Ascending aorta (tissue), 2 donors: ENCODE measurements around the gene SRGAP1. TPM values are rescaled to one million over a fixed set of nuclear protein-coding genes. Genes with fewer than 3 reads are reported as not detected.

Experiments used
- DNase-seq, 2 donors: peaks; one replicate each; pipeline ENCODE4 v3.0.0-alpha.2; 2019; ENCODE audit warnings: low spot score in 2 of 2
- H3K27ac ChIP-seq, 2 donors: fragments of 200-600 bp; sonication (generic); one replicate each; pipeline ENCODE4 v1.5.1; 2016 to 2017; ENCODE audit warnings: mild to moderate bottlenecking in 1 of 2
- H3K27me3 ChIP-seq: fragments of 200-600 bp; sonication (generic); one replicate; pipeline ENCODE4 v1.5.1; 2017
- H3K36me3 ChIP-seq, 2 donors: fragments of 200-600 bp; sonication (generic); one replicate each; pipeline ENCODE4 v1.5.1; 2016
- H3K4me1 ChIP-seq, 2 donors: fragments of 200-600 bp; sonication (generic); one replicate each; pipeline ENCODE4 v1.5.1; 2016 to 2017; ENCODE audit warnings: mild to moderate bottlenecking in 1 of 2
- H3K4me3 ChIP-seq, 2 donors: fragments of 200-600 bp; sonication (generic); one replicate each; pipeline ENCODE4 v1.5.1; 2016 to 2017; ENCODE audit warnings: mild to moderate bottlenecking in 1 of 2
- H3K9me3 ChIP-seq, 2 donors: fragments of 200-600 bp; sonication (generic); one replicate each; pipeline ENCODE4 v1.5.1; 2016
- intact Hi-C: fragments of 100-400 bp; cut with DNase I; formaldehyde crosslinking; loops from one replicate; pipeline ENCODE4 v1.15.1; 2023
- total RNA-seq: library from RNA; depleted of rRNA; stranded (reverse); fragments of >200 nt; gene quantifications from one replicate; pipeline ENCODE4 v1.1.0, GENCODE V29; 2016
- TF ChIP-seq, protein P1 (sequence below), 3 experiments: fragments of 200-600 bp in 2 of 3; fragments of 450-650 bp in 1 of 3; sonication (generic) in 2 of 3; IDR thresholded peaks; one replicate each; pipeline ENCODE4 v1.5.1; 2016 to 2019; ENCODE audit warnings: antibody characterized with exemption in 3 of 3, mild to moderate bottlenecking in 1 of 3, moderate library complexity in 1 of 3

SRGAP1 gene
- total RNA-seq, 1 donor from 2014 or later: 5.5 TPM

DNA sequence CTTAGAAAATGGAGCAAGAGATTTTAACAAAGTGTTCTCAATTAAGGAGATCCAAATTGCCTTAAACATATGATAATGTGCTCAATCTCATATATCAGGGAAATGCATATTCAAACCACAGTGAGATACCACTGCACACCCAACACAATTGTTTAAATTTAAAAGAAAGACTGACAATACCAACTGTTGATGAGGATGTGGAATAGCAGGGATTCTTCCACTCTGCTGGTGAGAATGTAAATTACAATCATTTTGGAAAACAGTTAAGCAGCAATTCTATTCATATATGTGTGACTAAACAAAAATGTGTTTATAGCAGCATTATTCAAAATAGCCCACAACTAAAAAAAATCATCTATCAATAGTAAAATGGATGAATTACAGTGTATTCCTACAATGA lies 233.4 kb downstream of the SRGAP1 start:
- Histone ChIP-seq H3K4me1 (peaks cover 0 to 2% of the 10 kb centered on the region in 2 donors), H3K27me3 (no peaks in the 10 kb centered on the region), H3K4me3 (no peak overlapping the region), H3K36me3 (no peaks in the 10 kb centered on the region), H3K27ac (no peak overlapping the region), H3K9me3 (no peaks in the 10 kb centered on the region)
- intact Hi-C loops: no loop called here
- TF ChIP-seq, protein P1, sequence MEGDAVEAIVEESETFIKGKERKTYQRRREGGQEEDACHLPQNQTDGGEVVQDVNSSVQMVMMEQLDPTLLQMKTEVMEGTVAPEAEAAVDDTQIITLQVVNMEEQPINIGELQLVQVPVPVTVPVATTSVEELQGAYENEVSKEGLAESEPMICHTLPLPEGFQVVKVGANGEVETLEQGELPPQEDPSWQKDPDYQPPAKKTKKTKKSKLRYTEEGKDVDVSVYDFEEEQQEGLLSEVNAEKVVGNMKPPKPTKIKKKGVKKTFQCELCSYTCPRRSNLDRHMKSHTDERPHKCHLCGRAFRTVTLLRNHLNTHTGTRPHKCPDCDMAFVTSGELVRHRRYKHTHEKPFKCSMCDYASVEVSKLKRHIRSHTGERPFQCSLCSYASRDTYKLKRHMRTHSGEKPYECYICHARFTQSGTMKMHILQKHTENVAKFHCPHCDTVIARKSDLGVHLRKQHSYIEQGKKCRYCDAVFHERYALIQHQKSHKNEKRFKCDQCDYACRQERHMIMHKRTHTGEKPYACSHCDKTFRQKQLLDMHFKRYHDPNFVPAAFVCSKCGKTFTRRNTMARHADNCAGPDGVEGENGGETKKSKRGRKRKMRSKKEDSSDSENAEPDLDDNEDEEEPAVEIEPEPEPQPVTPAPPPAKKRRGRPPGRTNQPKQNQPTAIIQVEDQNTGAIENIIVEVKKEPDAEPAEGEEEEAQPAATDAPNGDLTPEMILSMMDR (IDR thresholded peaks at IDR 0.05): no peak
- no peak for DNase-seq

DNA sequence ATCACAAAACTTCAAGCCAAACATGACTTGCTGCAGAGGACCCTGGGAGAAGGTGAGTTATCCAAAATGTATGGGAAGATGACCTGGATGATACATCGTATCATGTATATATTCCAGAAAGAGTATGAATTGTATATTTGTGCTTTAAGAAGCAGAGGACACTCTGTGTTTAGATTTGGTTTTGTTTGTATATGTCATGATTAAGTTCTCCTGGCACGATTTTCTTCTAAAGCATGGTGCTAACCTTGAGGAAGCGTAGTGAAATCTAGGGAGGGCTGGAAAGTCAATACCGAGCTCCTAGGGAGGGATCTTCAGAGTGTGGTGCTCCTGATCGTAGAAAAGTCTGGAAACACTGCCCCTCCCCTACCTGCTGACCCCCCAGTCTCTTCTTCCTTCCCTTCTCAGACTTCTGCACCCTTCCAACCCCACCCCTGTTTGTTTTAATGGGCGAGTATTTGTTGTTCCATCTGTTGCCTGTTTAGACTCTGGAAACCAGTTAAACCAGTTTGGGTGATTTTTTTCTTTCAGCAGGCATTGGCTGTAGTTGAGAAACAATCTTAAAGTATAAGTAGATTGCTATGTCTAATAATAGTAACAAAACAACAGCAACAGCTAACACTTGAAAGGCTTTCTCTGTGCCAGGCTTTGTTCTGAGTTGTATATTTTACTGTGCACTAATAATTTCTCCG lies 236.0 kb downstream of the SRGAP1 start:
- Histone ChIP-seq H3K27me3 (no peaks in the 10 kb centered on the region), H3K36me3 (no peaks in the 10 kb centered on the region), H3K27ac (no peak overlapping the region), H3K9me3 (no peaks in the 10 kb centered on the region), H3K4me1 (peaks cover 0 to 7% of the 10 kb centered on the region in 2 donors), H3K4me3 (no peak overlapping the region)
- TF ChIP-seq, protein P1 (IDR thresholded peaks at IDR 0.05): no peak
- intact Hi-C loops: loop anchor here (10.0 kb wide), 1 partner anchor 144 kb away; the partner anchor contains the start of gene KICS2
- DNase-seq: no peak

DNA sequence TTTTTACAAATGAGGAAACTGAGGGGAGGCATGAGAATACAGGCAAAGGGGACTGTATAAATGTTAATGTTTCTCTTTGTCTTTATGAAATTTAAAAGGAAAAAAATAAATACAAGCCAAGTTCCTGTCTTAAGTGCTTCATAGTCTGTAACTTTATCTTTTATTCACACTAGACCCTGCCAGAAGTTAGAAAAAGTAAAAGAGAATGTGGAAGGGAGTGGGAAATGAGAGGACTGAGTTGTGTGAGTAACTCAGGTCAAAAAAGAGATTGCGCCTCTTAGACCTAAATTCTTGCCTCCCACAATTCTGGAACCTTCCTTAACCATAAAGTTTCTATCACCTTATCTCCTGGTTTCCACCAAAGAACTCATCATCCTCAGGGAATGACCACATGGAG lies 236.5 kb downstream of the SRGAP1 start:
- Histone ChIP-seq H3K27me3 (no peaks in the 10 kb centered on the region), H3K9me3 (no peaks in the 10 kb centered on the region), H3K4me3 (no peak overlapping the region), H3K27ac (no peak overlapping the region), H3K4me1 (peaks cover 0 to 7% of the 10 kb centered on the region in 2 donors), H3K36me3 (no peaks in the 10 kb centered on the region)
- intact Hi-C loops: loop anchor here (10.0 kb wide), 1 partner anchor 144 kb away; the partner anchor contains the start of gene KICS2
- no peak for DNase-seq
- TF ChIP-seq, protein P1 (IDR thresholded peaks at IDR 0.05): no peak

DNA sequence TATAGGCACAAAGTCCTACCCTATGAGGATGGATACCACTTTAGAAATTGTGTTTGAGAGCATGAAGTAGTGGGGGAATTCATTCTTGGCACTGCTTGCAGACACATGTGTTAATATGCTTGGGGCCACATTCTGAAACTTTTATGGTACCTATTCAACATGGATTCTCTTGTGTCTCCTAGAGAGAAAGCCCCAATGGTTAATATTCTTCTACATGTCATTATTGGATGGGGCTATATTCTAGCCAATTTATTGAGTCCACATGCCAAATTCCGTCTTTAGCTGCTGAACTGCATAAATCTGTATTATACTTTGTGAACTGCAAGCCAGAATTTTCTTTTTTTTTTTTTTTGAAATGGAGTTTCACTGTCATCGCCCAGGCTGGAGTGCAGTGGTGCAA lies 237.6 kb downstream of the SRGAP1 start:
- Histone ChIP-seq H3K4me3 (no peak overlapping the region), H3K27ac (no peak overlapping the region)
- TF ChIP-seq, protein P1 (IDR thresholded peaks at IDR 0.05): no peak

DNA sequence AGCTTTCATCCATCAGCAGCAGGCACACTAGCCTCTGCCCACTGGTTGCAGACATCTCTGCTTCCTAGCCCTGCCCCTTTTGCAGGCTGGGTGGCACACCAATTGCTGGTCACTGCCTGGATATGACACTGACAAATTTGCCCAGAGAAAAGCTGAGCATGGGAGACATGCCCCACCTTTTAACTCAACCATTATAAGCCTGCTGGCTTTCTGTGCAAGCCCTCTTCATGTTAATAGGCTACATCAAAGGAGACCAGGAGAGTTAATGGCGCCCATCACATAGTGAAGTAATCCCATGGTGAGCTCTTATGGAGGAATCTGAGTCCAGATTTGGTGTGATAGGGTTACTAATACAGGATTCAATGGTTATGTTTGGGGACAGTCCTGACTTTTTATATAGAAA lies 238.4 kb downstream of the SRGAP1 start:
- H3K4me1 ChIP-seq: peaks cover 0 to 8% of the 10 kb centered on the region in 2 donors
- intact Hi-C loops: loop anchor here (10.0 kb wide), 1 partner anchor 142 kb away; the partner anchor contains the start of gene KICS2
- TF ChIP-seq, protein P1 (IDR thresholded peaks at IDR 0.05): no peak
- no peaks in the 10 kb centered on the region for H3K27me3 ChIP-seq
- no peak overlapping the region for H3K4me3 ChIP-seq
- DNase-seq: no peak
- no peaks in the 10 kb centered on the region for H3K36me3 ChIP-seq
- H3K9me3 ChIP-seq: no peaks in the 10 kb centered on the region
- H3K27ac ChIP-seq: peak overlapping the region in 1 of 2 donors; percentile 42

More for the DNA sequence above, 237.6 kb downstream of the SRGAP1 start:
- peaks cover 0 to 7% of the 10 kb centered on the region in 2 donors for H3K4me1 ChIP-seq
- no peaks in the 10 kb centered on the region for H3K9me3 ChIP-seq
- no peak for DNase-seq
- no peaks in the 10 kb centered on the region for H3K27me3 ChIP-seq
- no peaks in the 10 kb centered on the region for H3K36me3 ChIP-seq
- intact Hi-C loops: loop anchor here (10.0 kb wide), 1 partner anchor 143 kb away; the partner anchor contains the start of gene KICS2
